ENCODE data around the gene COQ8B.

DNA sequence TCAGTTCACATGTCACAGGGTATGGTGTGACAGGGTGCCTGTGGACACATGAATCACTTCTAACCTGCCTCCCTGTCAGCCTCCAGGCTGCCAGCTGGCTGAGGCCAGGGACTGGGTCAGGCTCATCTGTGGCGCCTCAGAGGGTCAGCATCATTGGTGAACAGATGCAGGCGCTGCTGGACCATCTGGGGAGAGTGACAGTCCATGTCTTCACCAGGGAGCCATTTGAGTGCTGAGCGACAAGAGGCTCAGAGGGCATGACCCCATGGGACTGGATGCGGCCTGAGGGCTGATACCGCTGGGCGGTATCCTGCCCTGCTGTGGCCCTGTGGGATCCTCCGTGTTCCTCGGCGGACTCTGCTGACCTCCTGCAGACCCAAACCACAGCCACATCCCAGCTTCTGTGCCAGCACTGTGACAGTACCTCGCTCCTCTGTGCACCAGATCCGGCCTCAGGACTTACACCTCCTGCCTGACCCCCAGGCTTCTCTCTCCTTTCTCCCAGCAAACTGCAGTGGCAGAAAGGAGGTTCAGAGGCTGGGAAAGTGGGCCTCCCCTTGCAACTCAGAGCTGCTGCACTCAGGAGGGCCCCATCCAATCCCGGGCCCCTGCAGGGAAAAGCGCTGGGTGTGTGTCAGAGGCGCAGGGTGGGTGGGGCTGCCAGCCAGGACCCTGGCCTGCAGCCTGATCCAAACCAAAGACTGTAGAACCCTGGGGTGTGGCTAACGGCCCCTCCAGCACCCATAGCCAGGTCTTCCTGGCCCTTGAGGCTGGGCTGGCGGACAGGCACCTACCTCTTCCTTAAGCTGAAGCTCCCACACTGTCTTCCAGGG, 23.4 kb upstream of the COQ8B start:
- TF ChIP-seq, protein P1, sequence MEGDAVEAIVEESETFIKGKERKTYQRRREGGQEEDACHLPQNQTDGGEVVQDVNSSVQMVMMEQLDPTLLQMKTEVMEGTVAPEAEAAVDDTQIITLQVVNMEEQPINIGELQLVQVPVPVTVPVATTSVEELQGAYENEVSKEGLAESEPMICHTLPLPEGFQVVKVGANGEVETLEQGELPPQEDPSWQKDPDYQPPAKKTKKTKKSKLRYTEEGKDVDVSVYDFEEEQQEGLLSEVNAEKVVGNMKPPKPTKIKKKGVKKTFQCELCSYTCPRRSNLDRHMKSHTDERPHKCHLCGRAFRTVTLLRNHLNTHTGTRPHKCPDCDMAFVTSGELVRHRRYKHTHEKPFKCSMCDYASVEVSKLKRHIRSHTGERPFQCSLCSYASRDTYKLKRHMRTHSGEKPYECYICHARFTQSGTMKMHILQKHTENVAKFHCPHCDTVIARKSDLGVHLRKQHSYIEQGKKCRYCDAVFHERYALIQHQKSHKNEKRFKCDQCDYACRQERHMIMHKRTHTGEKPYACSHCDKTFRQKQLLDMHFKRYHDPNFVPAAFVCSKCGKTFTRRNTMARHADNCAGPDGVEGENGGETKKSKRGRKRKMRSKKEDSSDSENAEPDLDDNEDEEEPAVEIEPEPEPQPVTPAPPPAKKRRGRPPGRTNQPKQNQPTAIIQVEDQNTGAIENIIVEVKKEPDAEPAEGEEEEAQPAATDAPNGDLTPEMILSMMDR (conservative IDR thresholded peaks at IDR 0.05; ENCODE audit: low read depth, low read length), result no peak
- no peak for TF ChIP-seq POLR2A (IDR thresholded peaks at IDR 0.05; ENCODE audit: low read depth, low read length)
- no peak for TF ChIP-seq RAD21 (IDR thresholded peaks at IDR 0.05; ENCODE audit: low read length)
- TF ChIP-seq CHD1 (IDR thresholded peaks at IDR 0.05; ENCODE audit: low read depth, low read length), result no peak
- TF ChIP-seq BHLHE40 (IDR thresholded peaks at IDR 0.05; ENCODE audit: low read depth, low read length), result no peak
- TF ChIP-seq CEBPB (IDR thresholded peaks at IDR 0.05; ENCODE audit: low read depth, low read length), result no peak
- TF ChIP-seq MAFK (IDR thresholded peaks at IDR 0.05; ENCODE audit: low read depth, low read length), result no peak
- TF ChIP-seq, protein P2, sequence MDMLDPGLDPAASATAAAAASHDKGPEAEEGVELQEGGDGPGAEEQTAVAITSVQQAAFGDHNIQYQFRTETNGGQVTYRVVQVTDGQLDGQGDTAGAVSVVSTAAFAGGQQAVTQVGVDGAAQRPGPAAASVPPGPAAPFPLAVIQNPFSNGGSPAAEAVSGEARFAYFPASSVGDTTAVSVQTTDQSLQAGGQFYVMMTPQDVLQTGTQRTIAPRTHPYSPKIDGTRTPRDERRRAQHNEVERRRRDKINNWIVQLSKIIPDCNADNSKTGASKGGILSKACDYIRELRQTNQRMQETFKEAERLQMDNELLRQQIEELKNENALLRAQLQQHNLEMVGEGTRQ (IDR thresholded peaks at IDR 0.05; ENCODE audit: low read depth, low read length), result no peak
- TF ChIP-seq, protein P3, sequence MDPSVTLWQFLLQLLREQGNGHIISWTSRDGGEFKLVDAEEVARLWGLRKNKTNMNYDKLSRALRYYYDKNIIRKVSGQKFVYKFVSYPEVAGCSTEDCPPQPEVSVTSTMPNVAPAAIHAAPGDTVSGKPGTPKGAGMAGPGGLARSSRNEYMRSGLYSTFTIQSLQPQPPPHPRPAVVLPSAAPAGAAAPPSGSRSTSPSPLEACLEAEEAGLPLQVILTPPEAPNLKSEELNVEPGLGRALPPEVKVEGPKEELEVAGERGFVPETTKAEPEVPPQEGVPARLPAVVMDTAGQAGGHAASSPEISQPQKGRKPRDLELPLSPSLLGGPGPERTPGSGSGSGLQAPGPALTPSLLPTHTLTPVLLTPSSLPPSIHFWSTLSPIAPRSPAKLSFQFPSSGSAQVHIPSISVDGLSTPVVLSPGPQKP (IDR thresholded peaks at IDR 0.05; ENCODE audit: borderline replicate concordance, low read depth, low read length), result no peak
- no peak for TF ChIP-seq RCOR1 (IDR thresholded peaks at IDR 0.05; ENCODE audit: insufficient replicate concordance, low read length)

Measured in IMR-90 (cell line).